Spinal cord (tissue), 10 donors: ENCODE measurements around the gene COL21A1. TPM values are rescaled to one million over a fixed set of nuclear protein-coding genes. Genes with fewer than 3 reads are reported as not detected.
A peak's percentile ranks its signal among the peaks of the same experiment; 100 is the strongest.

ENCODE experiments used
- DNase-seq, 6 donors: peaks; one replicate each; pipeline versions ENCODE4 v3.0.0 to v3.0.0-alpha.2; 2013 to 2015; ENCODE audit warnings: low spot score in 6 of 6, low read depth in 4 of 6
- H3K27ac ChIP-seq: one replicate; pipeline ENCODE4 v1.5.1; 2013; ENCODE audit warnings: low read depth, low read length, control low read depth
- H3K27me3 ChIP-seq: one replicate; pipeline ENCODE4 v1.6.1; 2013; ENCODE audit warnings: low read length; ENCODE audit not compliant: control insufficient read depth, insufficient read depth
- H3K36me3 ChIP-seq: one replicate; pipeline ENCODE4 v1.6.1; 2013; ENCODE audit warnings: low read length; ENCODE audit not compliant: control insufficient read depth, insufficient read depth
- H3K4me1 ChIP-seq: one replicate; pipeline ENCODE4 v1.6.1; 2013; ENCODE audit warnings: low read length; ENCODE audit not compliant: control insufficient read depth, insufficient read depth
- H3K4me3 ChIP-seq: one replicate; pipeline ENCODE4 v1.5.1; 2013; ENCODE audit warnings: low read depth, low read length, control low read depth
- H3K9me3 ChIP-seq: one replicate; pipeline ENCODE4 v1.6.1; 2013; ENCODE audit warnings: low read length; ENCODE audit not compliant: control insufficient read depth, insufficient read depth
- WGBS: methylation state at CpG from one replicate; pipeline ENCODE4 v1.1.5; 2013; ENCODE audit warnings: missing lambda C conversion rate; ENCODE audit not compliant: insufficient coverage; 5-methylcytosine and 5-hydroxymethylcytosine counted together
- polyA plus RNA-seq, 2 donors: library from polyadenylated mRNA; unstranded; fragments of 120-200 nt; gene quantifications; one replicate each; pipeline ENCODE4 v1.2.1, GENCODE V29; 2013; ENCODE audit not compliant: insufficient read length in 2 of 2
- total RNA-seq, 2 donors: library from RNA; depleted of rRNA in 1 of 2; stranded (reverse); fragments of 120-200 nt in 1 of 2; fragments of >200 nt in 1 of 2; gene quantifications; one replicate each; pipeline versions ENCODE4 v1.2.3 to v1.2.4, GENCODE V29; 2013 to 2014
- donor health status: healthy.

The COL21A1 gene
- total and polyA plus RNA-seq, 4 donors = 9.0 to 51.7 (median 26.2) TPM

DNA sequence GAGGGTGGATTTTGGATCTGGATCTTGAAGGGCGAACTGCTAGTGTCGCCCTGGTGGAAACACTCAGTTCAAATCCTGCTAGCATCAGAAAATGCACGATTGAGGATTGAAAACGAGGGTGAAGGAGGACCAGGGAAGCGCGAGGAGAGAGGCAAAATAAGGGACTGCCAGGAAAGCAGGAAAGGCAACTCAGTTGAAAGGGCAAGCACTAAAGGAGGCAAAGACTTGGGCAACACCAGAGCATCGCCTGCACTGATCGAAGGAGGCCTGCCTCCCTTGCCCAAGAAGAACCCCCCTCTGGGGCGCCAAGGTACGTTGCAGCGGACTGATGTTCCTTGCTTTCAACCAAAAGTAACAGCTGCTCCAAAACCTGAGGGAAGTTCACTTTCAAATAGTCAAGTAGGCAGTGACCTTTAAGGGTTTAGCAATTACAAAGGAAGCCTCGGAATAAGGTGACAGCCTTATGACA, 308 bp upstream of the COL21A1 start:
- Histone ChIP-seq H3K27ac (no peak overlapping the region), H3K9me3 (no peaks in the 10 kb centered on the region), H3K4me3 (peak overlapping the region; percentile 62), H3K27me3 (peaks cover 10% of the 10 kb centered on the region), H3K4me1 (peaks cover 15% of the 10 kb centered on the region), H3K36me3 (no peaks in the 10 kb centered on the region)
- 18% methylated on average over 9 of the region's 12 CpGs for WGBS
- no peak for DNase-seq

DNA sequence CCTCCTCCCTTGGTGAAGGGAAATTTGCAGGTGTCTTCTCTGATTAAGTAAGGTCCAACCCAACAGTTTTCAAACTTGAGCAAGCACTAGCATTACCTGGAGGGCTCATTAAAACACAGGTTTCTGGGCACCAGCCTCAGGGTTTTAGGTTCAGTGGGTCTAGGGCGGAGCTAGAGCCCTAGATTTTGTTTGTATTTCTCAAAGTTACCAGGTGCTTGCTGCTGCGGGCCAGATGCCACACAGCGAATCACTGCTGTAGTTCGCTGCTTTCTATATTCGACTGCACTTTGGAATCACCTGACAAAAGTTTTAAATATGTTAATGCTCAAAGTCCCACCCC, 869 bp downstream of the COL21A1 start:
- no peak for DNase-seq
- Histone ChIP-seq H3K27ac (peak overlapping the region; percentile 48), H3K4me3 (peak overlapping the region; percentile 62), H3K27me3 (peaks cover 10% of the 10 kb centered on the region), H3K36me3 (no peaks in the 10 kb centered on the region), H3K4me1 (peaks cover 15% of the 10 kb centered on the region), H3K9me3 (no peaks in the 10 kb centered on the region)
- 0% methylated on average over 1 of the region's 5 CpGs for WGBS

DNA sequence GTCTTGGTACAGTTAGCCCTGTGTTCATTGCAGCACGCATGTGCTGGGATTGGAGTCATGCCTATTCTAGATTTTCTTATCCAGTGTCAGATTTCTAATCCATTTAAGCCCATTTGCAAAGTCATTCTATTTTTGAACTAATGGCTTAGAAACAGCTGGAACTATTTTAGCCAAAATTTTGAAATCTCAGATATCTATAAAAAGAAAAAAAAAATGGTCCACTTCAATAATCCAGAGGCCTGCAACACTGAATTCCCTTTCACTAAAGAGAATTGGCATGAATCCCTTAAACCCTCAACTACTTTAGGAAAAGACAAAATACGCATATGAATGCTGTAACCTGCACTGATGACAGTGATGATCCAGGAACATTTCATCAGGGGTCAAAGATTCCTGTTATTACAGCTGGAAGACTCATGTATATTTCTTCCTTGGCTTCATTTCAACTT, 1.5 kb downstream of the COL21A1 start:
- H3K27ac ChIP-seq = peak overlapping the region; percentile 36
- H3K9me3 ChIP-seq = no peaks in the 10 kb centered on the region
- 40% methylated on average over 2 of the region's 2 CpGs for WGBS
- no peak overlapping the region for H3K4me3 ChIP-seq
- peak in 1 of 6 donors; percentile 31 for DNase-seq
- peaks cover 10% of the 10 kb centered on the region for H3K27me3 ChIP-seq
- peaks cover 15% of the 10 kb centered on the region for H3K4me1 ChIP-seq
- H3K36me3 ChIP-seq = no peaks in the 10 kb centered on the region

DNA sequence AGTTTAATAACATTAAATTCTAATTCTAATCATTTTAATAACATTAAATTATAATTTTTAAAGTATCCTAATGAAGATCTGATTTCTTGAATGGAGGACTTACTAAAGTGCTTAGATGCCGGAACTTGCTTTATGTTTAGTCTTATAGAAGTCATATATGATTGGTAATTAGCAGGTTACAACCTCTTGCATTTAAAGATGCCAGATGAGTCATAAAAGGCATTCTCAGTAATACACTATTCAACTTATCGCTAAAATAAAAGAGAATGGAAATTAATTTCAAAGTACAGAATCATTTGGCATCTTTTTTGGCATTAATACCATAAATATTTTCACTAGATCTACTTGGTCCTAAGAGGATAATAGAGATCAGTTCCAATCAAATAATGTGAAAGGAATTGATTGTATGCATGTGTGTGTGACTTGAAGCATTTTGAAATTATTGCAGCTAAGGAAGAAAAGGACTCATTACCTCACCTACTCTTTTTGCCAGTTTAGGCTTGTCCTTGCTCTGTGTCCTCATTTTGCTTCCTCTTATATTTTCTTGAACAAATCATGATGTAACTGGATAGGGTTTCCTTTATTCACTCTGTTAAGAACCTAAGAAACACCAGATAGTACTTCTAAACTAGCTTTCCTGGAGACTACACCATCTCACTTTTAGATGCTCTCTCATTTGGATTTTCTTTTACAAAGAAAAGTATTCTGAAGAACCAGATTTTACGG, 2.7 kb downstream of the COL21A1 start:
- H3K27ac ChIP-seq = no peak overlapping the region

DNA sequence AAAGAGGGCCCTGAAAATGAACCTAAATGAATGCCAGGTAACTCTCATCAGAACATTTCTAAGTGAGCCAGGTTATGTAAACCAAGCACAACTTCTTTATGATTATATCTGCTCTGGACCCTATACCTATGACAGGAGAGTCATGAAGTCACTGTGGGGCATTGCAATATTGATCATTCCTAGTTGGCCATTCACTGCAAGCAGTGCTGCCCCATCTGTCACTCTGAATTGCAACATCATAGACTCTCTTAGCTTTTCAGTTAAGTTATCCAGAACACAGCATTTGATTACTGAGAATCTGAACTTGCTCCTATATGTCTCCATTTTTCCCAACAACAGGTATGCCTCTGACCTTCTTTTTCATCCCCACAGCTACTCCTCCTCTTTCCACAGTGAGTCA, 3.3 kb downstream of the COL21A1 start:
- H3K27ac ChIP-seq = no peak overlapping the region
- H3K27me3 ChIP-seq = peaks cover 10% of the 10 kb centered on the region
- H3K36me3 ChIP-seq = no peaks in the 10 kb centered on the region
- peaks cover 15% of the 10 kb centered on the region for H3K4me1 ChIP-seq
- no peak for DNase-seq
- no peak overlapping the region for H3K4me3 ChIP-seq
- H3K9me3 ChIP-seq = no peaks in the 10 kb centered on the region

More for the DNA sequence above, 2.7 kb downstream of the COL21A1 start:
- no peak for DNase-seq
- H3K4me1 ChIP-seq = peaks cover 15% of the 10 kb centered on the region
- H3K36me3 ChIP-seq = no peaks in the 10 kb centered on the region
- H3K4me3 ChIP-seq = no peak overlapping the region
- peaks cover 10% of the 10 kb centered on the region for H3K27me3 ChIP-seq
- WGBS = no CpG with 5 or more reads among the region's 3 CpGs
- no peaks in the 10 kb centered on the region for H3K9me3 ChIP-seq

DNA sequence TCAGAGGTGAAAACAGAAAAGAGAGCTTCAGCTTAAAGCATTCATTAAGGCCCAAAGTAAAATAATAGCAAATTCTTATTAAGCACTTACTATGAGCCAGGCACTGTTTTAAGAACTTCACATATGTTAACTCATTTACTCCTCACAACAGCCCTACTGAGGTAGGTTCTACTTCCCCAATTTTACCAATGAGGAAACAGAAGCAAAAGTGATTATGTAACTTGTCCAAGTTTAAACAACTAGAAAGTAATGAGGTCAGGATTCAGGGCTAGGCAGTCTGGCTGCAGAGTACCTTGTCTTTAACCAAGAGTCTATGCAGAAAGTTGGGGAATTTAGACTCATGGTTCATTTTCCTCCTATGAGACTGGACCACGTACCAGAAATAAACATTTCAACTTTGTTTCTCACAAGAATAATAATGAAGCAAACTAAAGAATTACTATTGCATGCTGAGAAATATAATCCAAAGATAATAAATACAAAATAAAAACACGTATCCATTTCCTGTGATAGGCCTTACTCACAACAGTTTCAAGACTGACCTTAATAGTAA, 3.8 kb downstream of the COL21A1 start:
- Histone ChIP-seq H3K9me3 (no peaks in the 10 kb centered on the region), H3K4me3 (no peak overlapping the region), H3K27me3 (peaks cover 10% of the 10 kb centered on the region), H3K27ac (no peak overlapping the region), H3K4me1 (peaks cover 15% of the 10 kb centered on the region), H3K36me3 (no peaks in the 10 kb centered on the region)
- WGBS = 100% methylated on average over 1 of the region's 2 CpGs
- DNase-seq = no peak

DNA sequence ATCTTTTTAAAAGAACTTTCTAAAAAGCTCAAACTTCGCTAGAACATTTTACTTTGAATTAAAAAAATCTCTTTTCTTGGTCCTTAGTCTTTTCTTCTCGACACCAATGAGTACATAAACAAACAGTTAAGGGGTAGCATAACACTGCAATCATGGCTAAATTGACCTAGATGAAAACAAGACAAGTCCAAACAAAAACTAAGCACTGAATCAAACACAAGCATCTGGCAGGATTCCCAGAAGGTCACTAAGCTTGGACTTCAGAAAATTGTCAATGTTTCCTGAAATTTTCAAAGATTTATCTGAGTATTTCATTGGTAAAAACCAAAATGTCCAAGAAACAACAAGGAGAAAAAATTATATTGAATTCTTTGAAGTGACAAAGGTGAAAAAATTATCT, 5.0 kb downstream of the COL21A1 start:
- WGBS = no CpG with 5 or more reads among the region's 2 CpGs
- Histone ChIP-seq H3K27ac (peak overlapping the region; percentile 19), H3K9me3 (no peaks in the 10 kb centered on the region), H3K36me3 (no peaks in the 10 kb centered on the region), H3K27me3 (peaks cover 2% of the 10 kb centered on the region), H3K4me3 (no peak overlapping the region), H3K4me1 (peaks cover 9% of the 10 kb centered on the region)
- peak in 1 of 6 donors; percentile 39 for DNase-seq

DNA sequence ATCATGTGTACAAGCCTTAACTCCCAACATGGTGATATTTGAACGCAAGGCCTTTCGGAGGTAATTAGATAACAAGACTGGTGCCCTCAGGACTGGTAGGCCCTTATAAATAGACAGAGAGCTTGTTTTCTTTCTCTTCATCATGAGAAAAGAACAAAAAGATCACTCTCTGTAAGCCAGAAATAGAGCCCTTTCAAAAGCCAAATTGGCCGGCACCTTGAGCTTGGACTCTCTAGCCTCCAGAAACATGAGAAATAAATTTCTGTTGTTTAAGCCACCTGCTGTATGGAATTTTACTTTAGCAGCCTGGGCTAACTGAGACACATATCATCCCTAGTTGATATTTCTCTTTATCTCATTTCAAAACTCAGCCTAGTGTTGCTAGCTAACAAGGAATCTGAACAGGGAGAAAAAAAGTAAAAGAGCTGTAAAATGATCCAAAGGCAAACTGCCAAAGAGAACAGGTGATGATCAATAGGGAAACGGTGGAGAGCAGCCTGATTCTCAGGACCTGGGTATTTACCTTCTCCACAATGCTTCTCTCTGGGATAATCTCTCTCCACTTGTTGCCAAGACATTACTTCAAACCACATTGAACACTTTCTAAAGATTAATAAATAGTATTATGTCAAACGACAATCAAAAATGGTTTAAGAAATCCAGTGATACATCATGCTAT, 6.1 kb downstream of the COL21A1 start:
- Histone ChIP-seq H3K4me1 (no peaks in the 10 kb centered on the region), H3K4me3 (no peak overlapping the region), H3K36me3 (no peaks in the 10 kb centered on the region), H3K9me3 (no peaks in the 10 kb centered on the region), H3K27ac (no peak overlapping the region), H3K27me3 (no peaks in the 10 kb centered on the region)
- WGBS = 10% methylated on average over 2 of the region's 5 CpGs
- DNase-seq = peak in 1 of 6 donors; percentile 28

DNA sequence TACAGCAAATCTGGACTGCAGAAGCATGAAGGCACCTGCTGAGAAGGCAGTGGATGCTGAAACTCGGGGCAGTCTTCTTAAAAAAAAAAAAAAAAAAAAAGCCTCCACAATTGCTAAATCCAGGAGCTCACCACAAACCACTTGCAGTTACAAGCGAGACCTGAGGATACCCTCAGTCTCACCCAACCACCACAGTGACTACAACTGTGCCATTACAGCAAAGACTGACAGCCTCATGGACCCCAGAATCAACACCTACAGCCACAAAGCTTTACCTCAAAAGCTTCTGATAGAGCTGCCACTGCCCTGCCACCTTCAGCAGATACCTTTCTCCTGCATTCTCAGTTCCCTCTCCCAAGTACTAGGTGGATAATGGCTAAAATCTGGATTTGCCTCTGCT, 9.0 kb downstream of the COL21A1 start:
- H3K36me3 ChIP-seq = no peaks in the 10 kb centered on the region
- DNase-seq = no peak
- no peak overlapping the region for H3K4me3 ChIP-seq
- no peaks in the 10 kb centered on the region for H3K9me3 ChIP-seq
- 100% methylated on average over 1 of the region's 2 CpGs for WGBS
- no peak overlapping the region for H3K27ac ChIP-seq
- H3K27me3 ChIP-seq = no peaks in the 10 kb centered on the region
- no peaks in the 10 kb centered on the region for H3K4me1 ChIP-seq
